GM12878 (cell line): ENCODE measurements around the gene CTIF. TPM values are rescaled to one million over a fixed set of nuclear protein-coding genes. Genes with fewer than 3 reads are reported as not detected.

Source experiments
- ATAC-seq: fragments of 200-7000 bp; cut with Tn5 transposase; 3 replicates; pipeline ENCODE4 v1.9.1; 2020; ENCODE audit warnings: mild to moderate bottlenecking, moderate library complexity
- BruUV-seq: library from RNA; stranded (reverse); fragments of 400-500 nt; replicated peaks from 2 replicates; lab custom pipeline; 2021; lab: Mats Ljungman, UMichigan
- CTCF ChIA-PET: fragments of 300-600 bp; sonication (Branson Sonifier 250); formaldehyde crosslinking; extraction: SDS; loops from one replicate; lab custom pipeline; 2021; ENCODE audit warnings: inconsistent platforms; lab: Yijun Ruan, JAX
- POLR2A ChIA-PET: fragments of 350-600 bp; formaldehyde crosslinking; extraction: SDS; loops from one replicate; lab custom pipeline; 2021; ENCODE audit warnings: inconsistent platforms; lab: Charles Lee
- RAD21 ChIA-PET: fragments of 300-600 bp; sonication (Branson Sonifier 250); formaldehyde crosslinking; loops from one replicate; lab custom pipeline; 2023; ENCODE audit warnings: antibody characterized with exemption; ENCODE audit not compliant: unreplicated experiment; lab: Charles Lee
- SMC1A ChIA-PET: fragments of 300-600 bp; sonication (Branson Sonifier 250); formaldehyde crosslinking; loops from one replicate; lab custom pipeline; 2023; ENCODE audit not compliant: unreplicated experiment, uncharacterized antibody; lab: Charles Lee
- DNase-seq: peaks from one replicate; pipeline ENCODE4 v3.0.0-alpha.2; 2011; ENCODE audit warnings: low read depth, low spot score
- FAIRE-seq: peaks from 3 replicates; lab custom pipeline; 2011; peaks lifted over from hg19 to GRCh38; lab: Jason Lieb, UNC
- H2AFZ ChIP-seq: 2 replicates; pipeline ENCODE4 v1.6.0; 2011; ENCODE audit warnings: low read depth, low read length, control low read depth; ENCODE audit not compliant: control insufficient read depth
- H3K27ac ChIP-seq: 2 replicates; pipeline ENCODE4 v1.5.1; 2011; ENCODE audit warnings: control low read depth; ENCODE audit not compliant: control insufficient read depth, insufficient read depth
- H3K27me3 ChIP-seq, 2 experiments: replicated peaks in 1 of 2; 2 replicates each; pipeline versions ENCODE4 v1.6.0 to v1.6.1; 2011; ENCODE audit warnings: low read length in 1 of 2; ENCODE audit not compliant: control insufficient read depth in 2 of 2, insufficient read depth in 2 of 2
- H3K36me3 ChIP-seq, 2 experiments: 2 replicates each; pipeline ENCODE4 v1.5.1; 2011; ENCODE audit warnings: low read length in 1 of 2; ENCODE audit not compliant: control insufficient read depth in 2 of 2, insufficient read depth in 2 of 2
- H3K4me1 ChIP-seq: 2 replicates; pipeline ENCODE4 v1.6.1; 2011; ENCODE audit warnings: mild to moderate bottlenecking, low read length, moderate library complexity, mixed read lengths; ENCODE audit not compliant: control insufficient read depth, insufficient read depth
- H3K4me2 ChIP-seq: 2 replicates; pipeline ENCODE4 v1.6.0; 2011; ENCODE audit warnings: control low read depth; ENCODE audit not compliant: control insufficient read depth, insufficient read depth
- H3K4me3 ChIP-seq: fragments of 200-600 bp; sonication (generic); 2 replicates; pipeline ENCODE4 v1.5.1; 2016
- H3K79me2 ChIP-seq: 2 replicates; pipeline ENCODE4 v1.6.0; 2011; ENCODE audit warnings: low read length; ENCODE audit not compliant: control insufficient read depth, insufficient read depth
- H3K9ac ChIP-seq: 2 replicates; pipeline ENCODE4 v1.8.0; 2011; ENCODE audit warnings: low read length, control low read depth, mixed read lengths; ENCODE audit not compliant: control insufficient read depth, insufficient read depth
- H3K9me3 ChIP-seq: replicated peaks from 3 replicates; pipeline ENCODE4 v1.5.1; 2011; ENCODE audit warnings: mild to moderate bottlenecking, low read length; ENCODE audit not compliant: control insufficient read depth, insufficient read depth
- H4K20me1 ChIP-seq: 2 replicates; pipeline ENCODE4 v1.6.0; 2011; ENCODE audit not compliant: control insufficient read depth, insufficient read depth
- CHD1 ChIP-seq: IDR thresholded peaks from 2 replicates; pipeline ENCODE4 v1.6.1; 2012; ENCODE audit warnings: low read depth, low read length, improper control_type of control experiment
- JUND ChIP-seq: IDR thresholded peaks from 2 replicates; pipeline ENCODE4 v1.6.1; 2012; ENCODE audit warnings: low read depth, mild to moderate bottlenecking, low read length, improper control_type of control experiment, moderate library complexity
- MEF2B ChIP-seq: fragments of 450-650 bp; IDR thresholded peaks from 2 replicates; pipeline ENCODE4 v1.6.1; 2018; ENCODE audit warnings: mild to moderate bottlenecking, moderate library complexity; ENCODE audit not compliant: partially characterized antibody, poor library complexity, severe bottlenecking
- MLLT1 ChIP-seq: fragments of 450-650 bp; IDR thresholded peaks from 2 replicates; pipeline ENCODE4 v1.6.1; 2016; ENCODE audit warnings: mild to moderate bottlenecking
- NR2F1 ChIP-seq: fragments of 450-650 bp; conservative IDR thresholded peaks from 2 replicates; pipeline ENCODE4 v1.6.1; 2017; ENCODE audit warnings: mild to moderate bottlenecking
- NRF1 ChIP-seq: conservative IDR thresholded peaks from 2 replicates; pipeline ENCODE4 v1.6.1; 2011; ENCODE audit warnings: mild to moderate bottlenecking, low read depth, low read length, improper control_type of control experiment
- PAX5 ChIP-seq: IDR thresholded peaks from 2 replicates; pipeline ENCODE4 v1.6.1; 2011; ENCODE audit warnings: low read depth, low read length, borderline replicate concordance
- RAD21 ChIP-seq: IDR thresholded peaks from 2 replicates; pipeline ENCODE4 v1.6.1; 2011; ENCODE audit warnings: mild to moderate bottlenecking, low read depth, low read length, moderate library complexity; ENCODE audit not compliant: insufficient read depth
- RCOR1 ChIP-seq: conservative IDR thresholded peaks from 2 replicates; pipeline ENCODE4 v1.6.1; 2012; ENCODE audit warnings: low read depth, low read length, improper control_type of control experiment
- RELA ChIP-seq: fragments of 450-650 bp; IDR thresholded peaks from 2 replicates; pipeline ENCODE4 v1.8.0; 2014; ENCODE audit warnings: borderline replicate concordance; ENCODE audit not compliant: partially characterized antibody
- SPI1 ChIP-seq: IDR thresholded peaks from 2 replicates; pipeline ENCODE4 v1.6.1; 2011; ENCODE audit warnings: low read depth, mild to moderate bottlenecking, low read length, moderate library complexity, borderline replicate concordance; ENCODE audit not compliant: insufficient read depth
- YBX1 ChIP-seq: fragments of 450-650 bp; IDR thresholded peaks from 2 replicates; pipeline ENCODE4 v1.6.1; 2016; ENCODE audit warnings: antibody characterized with exemption
- ZNF274 ChIP-seq: IDR thresholded peaks from one replicate; pipeline ENCODE4 v1.8.0; 2011; ENCODE audit not compliant: insufficient read length, insufficient read depth
- ZNF592 ChIP-seq: fragments of 450-650 bp; IDR thresholded peaks from 2 replicates; pipeline ENCODE4 v1.6.1; 2017; ENCODE audit warnings: mild to moderate bottlenecking, moderate library complexity
- ZNF687 ChIP-seq: fragments of 450-650 bp; IDR thresholded peaks from 2 replicates; pipeline ENCODE4 v1.6.1; 2017; ENCODE audit warnings: mild to moderate bottlenecking, moderate library complexity
- WGBS: methylation state at CpG from one replicate; pipeline ENCODE4 v1.1.6; 2016; ENCODE audit warnings: low lambda C conversion rate; ENCODE audit not compliant: insufficient replicate concordance, insufficient coverage; ENCODE audit errors: missing lambda C conversion rate; 5-methylcytosine and 5-hydroxymethylcytosine counted together
- in situ Hi-C: fragments of 300-500 bp; cut with MboI; formaldehyde crosslinking; loops from 9 replicates; pipeline ENCODE4 v1.14.3; 2018; ENCODE audit warnings: mixed read lengths
- intact Hi-C: fragments of 100-400 bp; cut with micrococcal nuclease; formaldehyde crosslinking; loops from one replicate; pipeline ENCODE4 v1.14.2; 2022; ENCODE audit not compliant: unreplicated experiment
- polyA plus RNA-seq, 11 experiments: library from polyadenylated mRNA; depleted of rRNA in 4 of 11; unstranded in 6 of 11; stranded (reverse) in 5 of 11; fragments of >200 nt; fragmentation: Nextera tagmentation in 4 of 11; fragmentation: Illumina TruSeq in 1 of 11; extraction: Ambion mirVana in 4 of 11; extraction: Trizol in 1 of 11; gene quantifications; 1 replicate in 1 of 11; 2 replicates in 10 of 11; pipeline versions ENCODE4 v1.2.1 to v1.2.3, GENCODE V29; 2011 to 2016; ENCODE audit warnings: inconsistent platforms in 2 of 11, missing spikeins in 2 of 11, low read depth in 1 of 11
- total RNA-seq, 4 experiments: library from RNA; depleted of rRNA in 3 of 4; stranded (reverse); fragments of >200 nt in 3 of 4; fragmentation: Illumina TruSeq in 1 of 4; extraction: Trizol in 1 of 4; gene quantifications; 2 replicates each; pipeline versions ENCODE4 v1.2.1 to v1.2.3, GENCODE V29; 2013 to 2021

Gene CTIF
- total and polyA plus RNA-seq, 10 of the 15 experiments (the other 5 are each of a cell fraction or from before 2014, with no cell fraction given), result 0.06 to 11.6 (median 2.5) TPM

- Histone ChIP-seq H2AFZ (no peak overlapping the region), H3K9me3 (no peaks in the 10 kb centered on the region), H3K27ac (no peak overlapping the region), H3K36me3 (no peaks in the 10 kb centered on the region), H3K9ac (no peak overlapping the region), H3K4me2 (no peak overlapping the region), H3K27me3 (no peaks in the 10 kb centered on the region), H3K4me3 (no peak overlapping the region), H3K79me2 (no peaks in the 10 kb centered on the region), H4K20me1 (no peaks in the 10 kb centered on the region), H3K4me1 (no peaks in the 10 kb centered on the region)
- 92% methylated on average over 13 of the region's 13 CpGs for WGBS
- FAIRE-seq (no peak), DNase-seq (no peak), ATAC-seq (no peak)
- ChIA-PET CTCF (no interaction called here), RAD21 (interaction anchor here (0.6 kb wide), 1 partner anchor 496 kb away, joined by 3 read pairs; no protein-coding TSS in a partner anchor), SMC1A (interaction anchor here (0.6 kb wide), 1 partner anchor 719 kb away, joined by 3 read pairs; no protein-coding TSS in a partner anchor), POLR2A (no interaction called here)
- BruUV-seq, result no TSS peak
- in situ Hi-C loops (loop anchor here (25.0 kb wide), 1 partner anchor 730 kb away; no protein-coding TSS in a partner anchor), intact Hi-C loops (no loop called here)
- TF ChIP-seq NRF1, result no peak
- no peak for TF ChIP-seq JUND
- TF ChIP-seq ZNF687, result no peak
- TF ChIP-seq ZNF592, result no peak
- TF ChIP-seq CHD1, result no peak
- TF ChIP-seq RELA, result no peak
- no peak for TF ChIP-seq PAX5
- no peak for TF ChIP-seq YBX1
- TF ChIP-seq MEF2B, result no peak
- no peak for TF ChIP-seq MLLT1
- TF ChIP-seq NR2F1, result no peak
- TF ChIP-seq RAD21, result no peak
- TF ChIP-seq ZNF274, result no peak
- TF ChIP-seq RCOR1, result no peak
- TF ChIP-seq SPI1, result no peak
Observed at GRCh38 chr18:48682768-48683167, 143.9 kb downstream of the CTIF start.
